Hepatocyte (in vitro differentiated cells): ENCODE results near the gene RANBP10.

Experiments
- CTCF ChIP-seq: fragments of 200-600 bp; sonication (generic); IDR thresholded peaks from 2 replicates; pipeline ENCODE4 v1.5.1; 2016; ENCODE audit warnings: antibody characterized with exemption, mild to moderate bottlenecking; ENCODE audit not compliant: poor library complexity
- EZH2 ChIP-seq: fragments of 200-600 bp; sonication (generic); IDR thresholded peaks from 2 replicates; pipeline ENCODE4 v1.6.1; 2016; ENCODE audit warnings: antibody characterized with exemption, mild to moderate bottlenecking, borderline replicate concordance
- EZH2phosphoT487 ChIP-seq: fragments of 200-600 bp; sonication (generic); IDR thresholded peaks from one replicate; pipeline ENCODE4 v1.6.1; 2018; ENCODE audit warnings: antibody characterized with exemption, mild to moderate bottlenecking, low read depth, moderate library complexity; ENCODE audit not compliant: unreplicated experiment, severe bottlenecking

DNA sequence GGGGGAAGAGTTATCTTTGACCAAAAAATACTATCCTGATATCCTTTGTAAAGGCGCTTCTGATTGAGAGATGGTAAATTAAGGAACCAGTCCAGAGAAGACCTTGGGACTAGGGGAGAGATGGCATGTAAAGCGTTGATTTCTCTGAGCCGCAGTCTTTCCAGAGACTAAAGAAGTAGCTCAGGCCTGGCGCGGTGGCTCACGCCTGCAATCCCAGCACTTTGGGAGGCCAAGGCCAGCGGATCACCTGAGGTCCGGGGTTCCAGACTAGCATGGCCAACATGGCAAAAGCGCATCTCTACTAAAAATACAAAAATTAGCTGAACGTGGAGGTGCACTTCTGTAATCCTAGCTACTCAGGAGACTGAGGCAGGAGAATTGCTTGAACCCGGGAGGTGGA, 41.8 kb upstream of the RANBP10 start:
- no peak for TF ChIP-seq CTCF
- TF ChIP-seq EZH2, result no peak
- no peak for TF ChIP-seq EZH2phosphoT487
